ENCODE measurements around the gene NFKBIE.
A peak's percentile ranks its signal among the peaks of the same experiment; 100 is the strongest.

Gene NFKBIE

GRCh38 chr6:44223319-44224028 lies 41.9 kb downstream of the NFKBIE start, which contains the start of gene SLC29A1:
TSS of gene SLC29A1 (plus strand) at chr6:44223595. CDS start at chr6:44227314, 3,719 bp downstream.
- peak; percentile 86 for DNase-seq
- H3K27me3 Mint-ChIP-seq (ENCODE audit: low read depth, poor library complexity) = no peaks in the 10 kb centered on the region
- H3K4me1 Mint-ChIP-seq = peaks cover 67% of the 10 kb centered on the region
- H3K9me3 Mint-ChIP-seq = no peaks in the 10 kb centered on the region
- peak within 1 kb of the TSS; percentile 84 for H3K4me3 Mint-ChIP-seq
- TF ChIP-seq CTCF (IDR thresholded peaks at IDR 0.05) = peak; percentile 33
- no peak within 1 kb of the TSS for H3K27ac Mint-ChIP-seq
- no peaks in the 10 kb centered on the region for H3K36me3 Mint-ChIP-seq (ENCODE audit: low read depth)

- no peaks in the 10 kb centered on the region for H3K27me3 Mint-ChIP-seq (ENCODE audit: low read depth, poor library complexity)
- TF ChIP-seq CTCF (IDR thresholded peaks at IDR 0.05) = no peak
- no peaks in the 10 kb centered on the region for H3K9me3 Mint-ChIP-seq
- H3K4me1 Mint-ChIP-seq = peaks cover 67% of the 10 kb centered on the region
- H3K36me3 Mint-ChIP-seq (ENCODE audit: low read depth) = no peaks in the 10 kb centered on the region
- DNase-seq = no peak
- no peak overlapping the region for H3K27ac Mint-ChIP-seq
- H3K4me3 Mint-ChIP-seq = peak overlapping the region; percentile 76
Measured at GRCh38 chr6:44222486-44223318, 42.6 kb downstream of the NFKBIE start.

GRCh38 chr6:44221961-44222335 lies 43.4 kb downstream of the NFKBIE start:
- DNase-seq = no peak
- Mint-ChIP-seq H3K27me3 (ENCODE audit: low read depth, poor library complexity) (no peaks in the 10 kb centered on the region), H3K4me3 (no peak overlapping the region), H3K9me3 (no peaks in the 10 kb centered on the region), H3K27ac (no peak overlapping the region), H3K36me3 (ENCODE audit: low read depth) (no peaks in the 10 kb centered on the region), H3K4me1 (peaks cover 67% of the 10 kb centered on the region)
- TF ChIP-seq CTCF (IDR thresholded peaks at IDR 0.05) = no peak

- Mint-ChIP-seq H3K27ac (no peak overlapping the region), H3K4me1 (peaks cover 67% of the 10 kb centered on the region), H3K27me3 (ENCODE audit: low read depth, poor library complexity) (peaks cover 3% of the 10 kb centered on the region), H3K9me3 (no peaks in the 10 kb centered on the region), H3K36me3 (ENCODE audit: low read depth) (no peaks in the 10 kb centered on the region), H3K4me3 (peak overlapping the region; percentile 69)
- peak; percentile 67 for TF ChIP-seq CTCF (IDR thresholded peaks at IDR 0.05)
- DNase-seq = peak; percentile 70
Measured at GRCh38 chr6:44221291-44221960, 43.9 kb downstream of the NFKBIE start.

GRCh38 chr6:44220913-44221290 lies 44.4 kb downstream of the NFKBIE start:
- Mint-ChIP-seq H3K9me3 (no peaks in the 10 kb centered on the region), H3K27me3 (ENCODE audit: low read depth, poor library complexity) (peaks cover 3% of the 10 kb centered on the region), H3K4me3 (peak overlapping the region; percentile 69), H3K4me1 (peaks cover 64% of the 10 kb centered on the region), H3K27ac (no peak overlapping the region), H3K36me3 (ENCODE audit: low read depth) (no peaks in the 10 kb centered on the region)
- no peak for TF ChIP-seq CTCF (IDR thresholded peaks at IDR 0.05)
- no peak for DNase-seq

Data from nephron progenitor cell (in vitro differentiated cells).